Ovary (tissue), 9 donors: ENCODE results near the gene RPSA. TPM values are rescaled to one million over a fixed set of nuclear protein-coding genes. Genes with fewer than 3 reads are reported as not detected.

ENCODE experiments used
- DNase-seq, 5 donors: peaks; one replicate each; pipeline ENCODE4 v3.0.0-alpha.2; 2019 to 2020
- H3K27ac ChIP-seq, 2 donors: fragments of 200-600 bp; one replicate each; pipeline versions ENCODE4 v1.5.1 to v1.8.0; 2019 to 2022
- H3K27me3 ChIP-seq: fragments of 200-600 bp; one replicate; pipeline ENCODE4 v1.8.0; 2022
- H3K36me3 ChIP-seq: fragments of 200-600 bp; sonication (generic); one replicate; pipeline ENCODE4 v1.5.1; 2019
- H3K4me1 ChIP-seq: one replicate; pipeline ENCODE4 v1.8.1; 2013; ENCODE audit warnings: mild to moderate bottlenecking, moderate library complexity; ENCODE audit not compliant: insufficient read depth
- H3K4me3 ChIP-seq: fragments of 200-600 bp; sonication (generic); one replicate; pipeline ENCODE4 v1.5.1; 2017
- H3K9me3 ChIP-seq, 2 donors: fragments of 200-600 bp in 1 of 2; sonication (generic) in 1 of 2; one replicate each; pipeline versions ENCODE4 v1.5.1 to v1.8.1; 2013 to 2019; ENCODE audit warnings: mild to moderate bottlenecking in 1 of 2, moderate library complexity in 1 of 2
- EP300 ChIP-seq: sonication (generic); formaldehyde crosslinking; IDR thresholded peaks from one replicate; pipeline ENCODE4 v1.6.1; 2017; ENCODE audit warnings: antibody characterized with exemption
- POLR2A ChIP-seq: fragments of 450-650 bp; IDR thresholded peaks from one replicate; pipeline ENCODE4 v1.6.1; 2017; ENCODE audit warnings: antibody characterized with exemption, mild to moderate bottlenecking, moderate library complexity
- WGBS, 3 donors: extraction: QIAGEN DNeasy Blood & Tissue Kit in 1 of 3; methylation state at CpG; one replicate each; pipeline versions ENCODE4 v1.1.5 to v1.1.7; 2013 to 2017; 5-methylcytosine and 5-hydroxymethylcytosine counted together
- intact Hi-C, 4 donors: fragments of 100-400 bp; cut with DNase I; formaldehyde crosslinking; loops; one replicate each; pipeline versions ENCODE4 v1.11.0 to v1.15.1; 2022 to 2023
- polyA plus RNA-seq, 2 donors: library from polyadenylated mRNA; stranded (reverse); fragments of 200-250 nt in 1 of 2; fragments of 350-450 nt in 1 of 2; fragmentation: Illumina TruSeq in 1 of 2; extraction: RNeasy Lipid Tissue Mini Kit (QIAGEN cat#74804) in 1 of 2; gene quantifications; one replicate each; pipeline ENCODE4 v1.2.3, GENCODE V29; 2013 to 2014
- total RNA-seq, 7 donors: library from RNA; depleted of rRNA in 2 of 7; stranded (reverse); fragments of >200 nt in 2 of 7; fragmentation: NEBNext Ultra II Directional in 3 of 7; extraction: Animal tissue kit (Norgen Biotek cat#: 25700) in 3 of 7; gene quantifications; one replicate each; pipeline versions ENCODE4 v1.1.0 to v1.2.4, GENCODE V29; 2016 to 2023
- TF ChIP-seq, protein P1 (sequence below), 3 donors: fragments of 450-650 bp in 2 of 3; fragments of 200-600 bp in 1 of 3; IDR thresholded peaks; one replicate each; pipeline versions ENCODE4 v1.5.1 to v1.8.0; 2016 to 2022; ENCODE audit warnings: antibody characterized with exemption in 3 of 3, mild to moderate bottlenecking in 1 of 3
- donor health status: DM: no; HTN: no; CAD: no; lungs with moderate emphysema.
- donor health status: DM: no; HTN: no; CAD: no.
- donor health status: Bipolar disorder and iron deficiency.
- donor health status: DM: yes; HTN: yes; CAD: no.
- donor health status: DM: no; HTN: no; CAD: no.
- donor health status: DM: yes; HTN: yes; CAD: no.

Gene RPSA
- total and polyA plus RNA-seq, 9 donors: 1,337 to 2,779 (median 1,695) TPM

GRCh38 chr3:39420543-39420942, 14.0 kb downstream of the RPSA start:
- DNase-seq: no peak
- Histone ChIP-seq H3K36me3 (no peaks in the 10 kb centered on the region), H3K4me3 (no peak overlapping the region), H3K9me3 (no peaks in the 10 kb centered on the region), H3K4me1 (no peaks in the 10 kb centered on the region), H3K27me3 (no peaks in the 10 kb centered on the region), H3K27ac (no peak overlapping the region)
- intact Hi-C loops: no loop called here
- 93 to 99% (median 98%) methylated on average over 2 of the region's 2 CpGs for WGBS, 3 donors
- TF ChIP-seq, protein P1, sequence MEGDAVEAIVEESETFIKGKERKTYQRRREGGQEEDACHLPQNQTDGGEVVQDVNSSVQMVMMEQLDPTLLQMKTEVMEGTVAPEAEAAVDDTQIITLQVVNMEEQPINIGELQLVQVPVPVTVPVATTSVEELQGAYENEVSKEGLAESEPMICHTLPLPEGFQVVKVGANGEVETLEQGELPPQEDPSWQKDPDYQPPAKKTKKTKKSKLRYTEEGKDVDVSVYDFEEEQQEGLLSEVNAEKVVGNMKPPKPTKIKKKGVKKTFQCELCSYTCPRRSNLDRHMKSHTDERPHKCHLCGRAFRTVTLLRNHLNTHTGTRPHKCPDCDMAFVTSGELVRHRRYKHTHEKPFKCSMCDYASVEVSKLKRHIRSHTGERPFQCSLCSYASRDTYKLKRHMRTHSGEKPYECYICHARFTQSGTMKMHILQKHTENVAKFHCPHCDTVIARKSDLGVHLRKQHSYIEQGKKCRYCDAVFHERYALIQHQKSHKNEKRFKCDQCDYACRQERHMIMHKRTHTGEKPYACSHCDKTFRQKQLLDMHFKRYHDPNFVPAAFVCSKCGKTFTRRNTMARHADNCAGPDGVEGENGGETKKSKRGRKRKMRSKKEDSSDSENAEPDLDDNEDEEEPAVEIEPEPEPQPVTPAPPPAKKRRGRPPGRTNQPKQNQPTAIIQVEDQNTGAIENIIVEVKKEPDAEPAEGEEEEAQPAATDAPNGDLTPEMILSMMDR (IDR thresholded peaks at IDR 0.05): no peak
- TF ChIP-seq EP300 (no peak), POLR2A (no peak)

DNA sequence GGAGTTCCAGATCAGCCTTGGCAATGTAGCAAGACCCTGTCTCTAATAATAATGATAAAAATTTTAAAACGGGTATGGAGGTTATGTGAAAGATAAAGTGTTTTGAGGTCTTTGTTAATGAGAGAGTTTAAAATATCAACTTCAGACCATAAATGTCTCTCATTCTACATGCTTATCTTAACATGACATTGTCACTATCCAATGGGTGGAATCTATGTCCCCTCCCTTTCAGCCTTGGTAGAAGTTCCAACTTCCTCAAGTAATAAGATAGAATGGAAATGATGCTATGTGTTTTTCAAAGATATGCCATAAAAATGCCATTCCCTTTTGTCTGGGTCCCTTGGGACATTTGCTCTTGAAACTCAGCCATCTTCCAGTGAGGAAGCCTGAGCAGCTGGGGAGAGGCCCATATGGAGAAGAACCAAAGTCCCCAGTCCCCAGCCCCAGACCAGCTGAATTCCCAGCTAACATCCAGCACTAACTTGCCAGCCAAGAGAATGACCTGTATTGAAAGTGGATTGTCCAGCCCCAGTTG, 17.0 kb downstream of the RPSA start:
- no peaks in the 10 kb centered on the region for H3K27me3 ChIP-seq
- H3K27ac ChIP-seq: no peak overlapping the region
- 54 to 58% (median 56%) methylated on average over 1 of the region's 1 CpG for WGBS, 3 donors
- intact Hi-C loops: no loop called here
- peaks cover under 1% of the 10 kb centered on the region for H3K4me1 ChIP-seq
- H3K4me3 ChIP-seq: no peak overlapping the region
- TF ChIP-seq, protein P1 (IDR thresholded peaks at IDR 0.05): no peak
- TF ChIP-seq EP300 (no peak), POLR2A (no peak)
- no peaks in the 10 kb centered on the region for H3K9me3 ChIP-seq
- no peaks in the 10 kb centered on the region for H3K36me3 ChIP-seq
- DNase-seq: no peak

- no peaks in the 10 kb centered on the region for H3K27me3 ChIP-seq
- intact Hi-C loops: no loop called here
Measured at GRCh38 chr3:39426312-39426711, 19.8 kb downstream of the RPSA start.

DNA sequence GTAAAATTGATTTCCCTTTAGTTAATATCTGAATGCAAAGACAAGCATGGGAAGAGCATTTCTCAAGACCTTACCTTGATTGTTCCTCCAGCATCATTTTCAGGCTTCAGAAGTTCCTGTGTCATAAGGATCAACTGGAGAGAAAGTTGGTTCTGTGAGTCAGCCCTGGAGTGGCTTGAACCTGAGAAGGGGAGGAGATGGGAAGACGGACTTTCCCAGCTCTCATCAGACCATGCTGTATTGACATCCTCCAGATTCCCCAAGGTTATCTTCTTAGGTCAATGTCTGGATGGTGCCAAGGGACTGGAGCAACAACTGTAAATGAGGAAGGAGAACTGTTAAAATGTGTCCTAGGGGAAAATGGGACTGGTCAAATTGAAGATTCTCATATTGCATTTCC, 21.0 kb downstream of the RPSA start:
- intact Hi-C loops: no loop called here
- H3K27me3 ChIP-seq: no peaks in the 10 kb centered on the region

More at GRCh38 chr3:39426312-39426711, 19.8 kb downstream of the RPSA start:
- peaks cover 2% of the 10 kb centered on the region for H3K4me1 ChIP-seq
- H3K9me3 ChIP-seq: no peaks in the 10 kb centered on the region
- H3K36me3 ChIP-seq: no peaks in the 10 kb centered on the region
- no peak overlapping the region for H3K27ac ChIP-seq
- H3K4me3 ChIP-seq: no peak overlapping the region
- no peak for DNase-seq
- TF ChIP-seq, protein P1 (IDR thresholded peaks at IDR 0.05): no peak
- TF ChIP-seq EP300 (no peak), POLR2A (no peak)
- 0 to 100% (median 53%) methylated on average over 1 of the region's 1 CpG for WGBS, 3 donors

More for the DNA sequence above, 21.0 kb downstream of the RPSA start:
- WGBS, 3 donors: 80 to 82% (median 82%) methylated on average over 1 of the region's 1 CpG
- TF ChIP-seq POLR2A (no peak), EP300 (no peak)
- TF ChIP-seq, protein P1 (IDR thresholded peaks at IDR 0.05): no peak
- Histone ChIP-seq H3K4me1 (peaks cover 2% of the 10 kb centered on the region), H3K36me3 (no peaks in the 10 kb centered on the region), H3K27ac (no peak overlapping the region), H3K4me3 (no peak overlapping the region), H3K9me3 (no peaks in the 10 kb centered on the region)
- DNase-seq: no peak
